Tibial artery (tissue), 4 donors: ENCODE results near the gene EIF4EBP2.

Experiments
- DNase-seq, 2 donors: peaks; one replicate each; pipeline ENCODE4 v3.0.0-alpha.2; 2019
- H3K27ac ChIP-seq, 2 donors: fragments of 200-600 bp; sonication (generic) in 1 of 2; 1 replicate in 1 of 2; 2 replicates in 1 of 2; pipeline ENCODE4 v1.5.1; 2018 to 2019; ENCODE audit warnings: mild to moderate bottlenecking in 1 of 2
- H3K27me3 ChIP-seq, 2 donors: fragments of 200-600 bp; sonication (generic) in 1 of 2; one replicate each; pipeline versions ENCODE4 v1.5.1 to v1.6.0; 2016 to 2019
- H3K36me3 ChIP-seq, 3 donors: fragments of 200-600 bp; sonication (generic) in 2 of 3; one replicate each; pipeline ENCODE4 v1.5.1; 2016 to 2019; ENCODE audit warnings: mild to moderate bottlenecking in 2 of 3
- H3K4me1 ChIP-seq, 4 donors: fragments of 200-600 bp; sonication (generic) in 2 of 4; 1 replicate in 3 of 4; 2 replicates in 1 of 4; pipeline ENCODE4 v1.5.1; 2016 to 2019
- H3K4me3 ChIP-seq, 2 donors: fragments of 200-600 bp; sonication (generic) in 1 of 2; 1 replicate in 1 of 2; 2 replicates in 1 of 2; pipeline ENCODE4 v1.5.1; 2018 to 2019; ENCODE audit warnings: mild to moderate bottlenecking in 2 of 2
- H3K9me3 ChIP-seq, 3 donors: fragments of 200-600 bp; sonication (generic) in 1 of 3; one replicate each; pipeline ENCODE4 v1.5.1; 2016 to 2019
- CTCF ChIP-seq, 2 experiments: fragments of 200-600 bp in 1 of 2; fragments of 450-650 bp in 1 of 2; IDR thresholded peaks; one replicate each; pipeline ENCODE4 v1.5.1; 2017 to 2019; ENCODE audit warnings: antibody characterized with exemption in 2 of 2, mild to moderate bottlenecking in 1 of 2, moderate library complexity in 1 of 2
- intact Hi-C: fragments of 100-400 bp; cut with DNase I; formaldehyde crosslinking; loops from one replicate; pipeline ENCODE4 v1.15.0; 2023; ENCODE audit warnings: low total_unique reads

Gene EIF4EBP2

GRCh38 chr10:70461397-70462348, 57.7 kb downstream of the EIF4EBP2 start:
- peaks cover 0 to 48% (median 38%) of the 10 kb centered on the region in 4 donors for H3K4me1 ChIP-seq
- DNase-seq: peak in 1 of 2 donors; percentile 54

DNA sequence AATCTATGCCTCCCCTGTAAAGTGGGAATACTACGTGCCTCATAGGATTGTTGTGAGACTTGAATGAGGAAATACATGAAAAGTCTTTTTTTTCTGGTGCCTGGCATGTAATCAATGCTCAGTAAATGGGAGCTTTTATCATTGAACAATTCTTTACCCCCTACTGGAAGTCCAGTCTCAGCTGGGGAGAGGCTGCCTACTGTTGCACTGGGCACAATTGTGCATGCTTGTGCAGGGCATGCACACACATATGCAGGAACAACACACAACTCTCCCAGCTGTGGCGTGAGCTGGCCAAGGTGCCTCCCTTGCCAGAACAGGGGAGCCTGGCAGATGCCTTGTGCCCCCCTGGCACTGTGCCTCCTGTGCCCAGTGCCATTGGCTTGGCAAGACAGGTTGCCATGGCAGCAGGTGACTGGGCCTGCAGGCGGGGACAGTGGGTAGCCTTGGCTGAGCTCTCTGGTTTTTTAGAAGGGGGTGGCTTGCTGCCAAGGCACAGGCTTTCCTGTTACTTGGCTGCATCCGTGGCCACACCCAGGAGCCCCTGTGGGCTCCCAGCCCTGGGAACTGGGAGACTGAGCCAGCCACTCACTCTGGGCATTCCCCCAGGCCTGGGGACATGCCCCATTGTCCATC, 58.5 kb downstream of the EIF4EBP2 start:
- TF ChIP-seq CTCF (IDR thresholded peaks at IDR 0.05): no peak
- peak overlapping the region; percentile 41 to 89 for H3K27ac ChIP-seq

More at GRCh38 chr10:70461397-70462348, 57.7 kb downstream of the EIF4EBP2 start:
- Histone ChIP-seq H3K27ac (peak overlapping the region; percentile 41 to 89), H3K4me3 (no peak overlapping the region), H3K9me3 (no peaks in the 10 kb centered on the region), H3K36me3 (no peaks in the 10 kb centered on the region), H3K27me3 (no peaks in the 10 kb centered on the region)
- peak; percentile 88 to 89 for TF ChIP-seq CTCF (IDR thresholded peaks at IDR 0.05)
- intact Hi-C loops: loop anchor here (2.0 to 10.0 kb wide), 3 partner anchors 79 to 421 kb away; no protein-coding TSS in a partner anchor

GRCh38 chr10:70465278-70465677, 61.3 kb downstream of the EIF4EBP2 start:
- H3K9me3 ChIP-seq: no peaks in the 10 kb centered on the region
- H3K4me3 ChIP-seq: no peak overlapping the region
- H3K4me1 ChIP-seq: peaks cover 0 to 22% (median 19%) of the 10 kb centered on the region in 4 donors
- TF ChIP-seq CTCF (IDR thresholded peaks at IDR 0.05): no peak
- no peaks in the 10 kb centered on the region for H3K36me3 ChIP-seq
- no peak overlapping the region for H3K27ac ChIP-seq
- DNase-seq: no peak
- intact Hi-C loops: loop anchor here (10.0 kb wide), 1 partner anchor 290 kb away; no protein-coding TSS in a partner anchor
- no peaks in the 10 kb centered on the region for H3K27me3 ChIP-seq

More for the DNA sequence above, 58.5 kb downstream of the EIF4EBP2 start:
- no peaks in the 10 kb centered on the region for H3K9me3 ChIP-seq
- H3K36me3 ChIP-seq: no peaks in the 10 kb centered on the region
- intact Hi-C loops: loop anchor here (5.0 to 10.0 kb wide), 2 partner anchors 292 to 420 kb away; no protein-coding TSS in a partner anchor
- DNase-seq: peak; percentile 81 to 96
- H3K4me1 ChIP-seq: peaks cover 0 to 47% (median 37%) of the 10 kb centered on the region in 4 donors
- no peak overlapping the region for H3K4me3 ChIP-seq
- no peaks in the 10 kb centered on the region for H3K27me3 ChIP-seq

GRCh38 chr10:70465832-70466231, 61.9 kb downstream of the EIF4EBP2 start:
- no peaks in the 10 kb centered on the region for H3K36me3 ChIP-seq
- peaks cover 0 to 22% (median 19%) of the 10 kb centered on the region in 4 donors for H3K4me1 ChIP-seq
- intact Hi-C loops: loop anchor here (10.0 kb wide), 1 partner anchor 289 kb away; no protein-coding TSS in a partner anchor
- no peak overlapping the region for H3K27ac ChIP-seq
- H3K4me3 ChIP-seq: no peak overlapping the region
- TF ChIP-seq CTCF (IDR thresholded peaks at IDR 0.05): no peak
- H3K9me3 ChIP-seq: no peaks in the 10 kb centered on the region
- DNase-seq: no peak
- H3K27me3 ChIP-seq: no peaks in the 10 kb centered on the region

- intact Hi-C loops: loop anchor here (10.0 kb wide), 1 partner anchor 288 kb away; no protein-coding TSS in a partner anchor
- Histone ChIP-seq H3K27ac (no peak overlapping the region), H3K27me3 (no peaks in the 10 kb centered on the region), H3K36me3 (no peaks in the 10 kb centered on the region), H3K4me1 (peaks cover 0 to 17% (median 14%) of the 10 kb centered on the region in 4 donors), H3K9me3 (no peaks in the 10 kb centered on the region), H3K4me3 (no peak overlapping the region)
- no peak for DNase-seq
- no peak for TF ChIP-seq CTCF (IDR thresholded peaks at IDR 0.05)
These were observed 63.0 kb downstream of the EIF4EBP2 start for GRCh38 chr10:70466951-70467350.
